ENCODE measurements around the gene TNIK.

TNIK gene

GRCh38 chr3:171420667-171421066 lies 39.5 kb downstream of the TNIK start:
- TF ChIP-seq CTCF (IDR thresholded peaks at IDR 0.05): no peak
- peak overlapping the region in 1 of 2 donors; percentile 8 for H3K27ac ChIP-seq
- no peak overlapping the region for H3K4me3 ChIP-seq
- no peak for DNase-seq (ENCODE audit: low spot score)

- DNase-seq (ENCODE audit: low spot score): no peak
- Histone ChIP-seq H3K27ac (no peak overlapping the region), H3K4me3 (no peak overlapping the region)
- TF ChIP-seq CTCF (IDR thresholded peaks at IDR 0.05): no peak
These were observed 40.7 kb downstream of the TNIK start for GRCh38 chr3:171419457-171419856.

GRCh38 chr3:171417813-171418212 lies 42.4 kb downstream of the TNIK start:
- DNase-seq (ENCODE audit: low spot score): no peak
- Histone ChIP-seq H3K4me3 (no peak overlapping the region), H3K27ac (peak overlapping the region in 1 of 2 donors; percentile 25)
- no peak for TF ChIP-seq CTCF (IDR thresholded peaks at IDR 0.05)

- Histone ChIP-seq H3K27ac (no peak overlapping the region), H3K4me3 (no peak overlapping the region)
- DNase-seq (ENCODE audit: low spot score): no peak
- no peak for TF ChIP-seq CTCF (IDR thresholded peaks at IDR 0.05)
These were observed 43.1 kb downstream of the TNIK start for GRCh38 chr3:171417137-171417536.

GRCh38 chr3:171416666-171417065 lies 43.5 kb downstream of the TNIK start:
- Histone ChIP-seq H3K4me3 (no peak overlapping the region), H3K27ac (no peak overlapping the region)
- no peak for DNase-seq (ENCODE audit: low spot score)
- no peak for TF ChIP-seq CTCF (IDR thresholded peaks at IDR 0.05)

GRCh38 chr3:171416061-171416460 lies 44.1 kb downstream of the TNIK start:
- Histone ChIP-seq H3K4me3 (no peak overlapping the region), H3K27ac (no peak overlapping the region)
- no peak for DNase-seq (ENCODE audit: low spot score)
- no peak for TF ChIP-seq CTCF (IDR thresholded peaks at IDR 0.05)

GRCh38 chr3:171415070-171415469 lies 45.1 kb downstream of the TNIK start:
- no peak overlapping the region for H3K4me3 ChIP-seq
- H3K27ac ChIP-seq: no peak overlapping the region
- DNase-seq (ENCODE audit: low spot score): no peak
- no peak for TF ChIP-seq CTCF (IDR thresholded peaks at IDR 0.05)

Measured in coronary artery (tissue), 2 donors.